Measurements from ENCODE around the gene DOK6. TPM values are rescaled to one million over a fixed set of nuclear protein-coding genes. Genes with fewer than 3 reads are reported as not detected.
"Not testable (repeated sequence)": the region's sequence is repeated elsewhere in the genome, so short reads cannot be mapped to it uniquely, and the experiment has no call there.

Gene DOK6
- total RNA-seq, 1 experiment from 2014 or later, result not detected

DNA sequence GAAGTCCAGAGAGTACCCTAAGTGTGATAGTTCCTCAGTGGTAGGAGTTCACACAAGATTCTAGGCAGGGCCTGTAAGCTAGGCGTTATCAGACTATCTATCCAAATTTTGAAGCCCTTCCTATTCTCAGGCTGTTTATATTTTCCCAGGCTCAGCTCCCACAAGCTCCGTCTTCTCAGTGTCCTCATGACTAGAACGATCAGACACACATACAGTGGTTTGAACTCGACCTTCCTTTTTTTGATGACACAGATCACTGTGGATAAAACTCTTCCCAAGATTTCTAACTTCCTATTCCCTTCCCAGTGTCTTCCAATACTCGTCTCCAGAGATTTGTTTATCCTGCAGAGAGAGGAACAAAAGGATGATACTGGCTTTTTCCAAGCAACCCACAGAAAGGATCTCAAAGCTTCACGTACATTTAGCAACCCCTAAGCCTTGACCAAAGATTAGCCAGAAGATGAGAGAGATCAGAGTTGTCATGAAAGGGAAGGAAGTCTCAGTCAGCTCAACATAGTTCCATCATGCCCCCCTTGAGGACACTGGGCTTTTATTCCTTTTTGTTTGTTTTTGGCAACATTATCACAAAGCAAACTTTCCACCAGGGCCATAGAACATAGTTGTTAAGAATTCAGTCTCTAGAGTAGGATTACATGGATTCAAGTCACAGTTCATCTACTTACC is 42.3 kb upstream of the DOK6 start:
- H3F3A ChIP-seq (ENCODE audit: insufficient read depth, low read depth), result no peaks in the 10 kb centered on the region
- H3K36me3 ChIP-seq (ENCODE audit: low read depth), result no peaks in the 10 kb centered on the region
- no TSS peak for BruUV-seq (replicated peaks)
- ChIA-PET POLR2A (ENCODE audit: unreplicated experiment) (no interaction called here), CTCF (no interaction called here)
- H3K4me1 ChIP-seq (replicated peaks; ENCODE audit: insufficient read depth), result no peaks in the 10 kb centered on the region
- no peaks in the 10 kb centered on the region for H4K20me1 ChIP-seq (ENCODE audit: insufficient read depth)
- no peaks in the 10 kb centered on the region for H3K9me2 ChIP-seq (ENCODE audit: insufficient read depth)
- H3K4me3 ChIP-seq, result no peak overlapping the region
- no peak for DNase-seq
- H3K4me2 ChIP-seq, result no peak overlapping the region
- no peaks in the 10 kb centered on the region for H3K9me3 ChIP-seq (ENCODE audit: insufficient read depth, low read depth)
- no peak overlapping the region for H3K27ac ChIP-seq
- H2AFZ ChIP-seq, result no peak overlapping the region
- H3K79me2 ChIP-seq (ENCODE audit: low read depth), result no peaks in the 10 kb centered on the region
- TF ChIP-seq, protein P1, sequence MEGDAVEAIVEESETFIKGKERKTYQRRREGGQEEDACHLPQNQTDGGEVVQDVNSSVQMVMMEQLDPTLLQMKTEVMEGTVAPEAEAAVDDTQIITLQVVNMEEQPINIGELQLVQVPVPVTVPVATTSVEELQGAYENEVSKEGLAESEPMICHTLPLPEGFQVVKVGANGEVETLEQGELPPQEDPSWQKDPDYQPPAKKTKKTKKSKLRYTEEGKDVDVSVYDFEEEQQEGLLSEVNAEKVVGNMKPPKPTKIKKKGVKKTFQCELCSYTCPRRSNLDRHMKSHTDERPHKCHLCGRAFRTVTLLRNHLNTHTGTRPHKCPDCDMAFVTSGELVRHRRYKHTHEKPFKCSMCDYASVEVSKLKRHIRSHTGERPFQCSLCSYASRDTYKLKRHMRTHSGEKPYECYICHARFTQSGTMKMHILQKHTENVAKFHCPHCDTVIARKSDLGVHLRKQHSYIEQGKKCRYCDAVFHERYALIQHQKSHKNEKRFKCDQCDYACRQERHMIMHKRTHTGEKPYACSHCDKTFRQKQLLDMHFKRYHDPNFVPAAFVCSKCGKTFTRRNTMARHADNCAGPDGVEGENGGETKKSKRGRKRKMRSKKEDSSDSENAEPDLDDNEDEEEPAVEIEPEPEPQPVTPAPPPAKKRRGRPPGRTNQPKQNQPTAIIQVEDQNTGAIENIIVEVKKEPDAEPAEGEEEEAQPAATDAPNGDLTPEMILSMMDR (conservative IDR thresholded peaks at IDR 0.05), result no peak
- TF ChIP-seq EZH2 (IDR thresholded peaks at IDR 0.05; ENCODE audit: low read depth), result no peak
- H3K27me3 ChIP-seq (ENCODE audit: insufficient read depth, low read depth), result no peaks in the 10 kb centered on the region
- intact Hi-C loops (cut with micrococcal nuclease; ENCODE audit: unreplicated experiment), result no loop called here

DNA sequence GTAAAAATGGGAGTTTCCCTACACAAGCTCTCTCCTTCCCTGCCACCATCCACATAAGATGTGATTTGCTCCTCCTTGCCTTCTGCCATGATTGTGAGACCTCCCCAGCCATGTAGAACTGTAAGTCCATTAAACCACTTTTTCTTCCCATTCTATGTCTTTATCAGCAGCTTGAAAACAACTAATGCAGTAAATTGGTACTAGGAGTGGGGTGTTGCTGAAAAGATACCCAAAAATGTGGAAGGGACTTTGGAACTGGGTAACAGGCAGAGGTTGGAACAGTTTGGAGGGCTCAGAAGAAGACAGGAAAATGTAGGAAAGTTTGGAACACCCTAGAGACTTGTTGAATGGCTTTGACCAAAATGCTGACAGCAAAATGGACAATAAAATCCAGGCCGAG is 40.9 kb upstream of the DOK6 start:
- H3F3A ChIP-seq (ENCODE audit: insufficient read depth, low read depth); H3K4me1 ChIP-seq (replicated peaks; ENCODE audit: insufficient read depth); H3K9me2 ChIP-seq (ENCODE audit: insufficient read depth); H3K79me2 ChIP-seq (ENCODE audit: low read depth); H3K4me3 ChIP-seq; DNase-seq; H3K27ac ChIP-seq; H3K27me3 ChIP-seq (ENCODE audit: insufficient read depth, low read depth); POLR2A ChIA-PET (ENCODE audit: unreplicated experiment); H4K20me1 ChIP-seq (ENCODE audit: insufficient read depth); BruUV-seq (replicated peaks); H3K36me3 ChIP-seq (ENCODE audit: low read depth); H3K9me3 ChIP-seq (ENCODE audit: insufficient read depth, low read depth); H2AFZ ChIP-seq; CTCF ChIA-PET; H3K4me2 ChIP-seq; intact Hi-C loops (cut with micrococcal nuclease; ENCODE audit: unreplicated experiment): not testable (repeated sequence)

DNA sequence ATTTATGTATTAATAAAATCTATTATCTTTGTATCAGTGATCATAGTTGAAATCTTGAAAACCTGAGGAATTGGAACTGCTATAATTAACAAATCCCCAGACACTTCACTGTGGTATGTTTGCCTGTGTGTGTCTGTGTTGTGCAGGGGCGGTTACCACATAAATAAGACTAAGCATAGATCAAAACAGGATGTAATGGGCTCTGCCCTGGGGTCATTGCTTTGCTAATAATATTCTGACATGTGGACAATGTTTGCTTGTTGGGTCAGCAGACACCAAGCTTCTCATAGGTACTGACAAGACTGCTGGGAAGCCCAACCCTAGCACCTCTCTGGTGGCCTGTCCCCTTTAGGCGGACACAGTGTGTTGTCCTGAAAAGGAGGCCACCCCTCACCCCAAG is 35.8 kb upstream of the DOK6 start:
- TF ChIP-seq EZH2 (IDR thresholded peaks at IDR 0.05; ENCODE audit: low read depth), result no peak
- TF ChIP-seq, protein P1 (conservative IDR thresholded peaks at IDR 0.05), result no peak
- ChIA-PET POLR2A (ENCODE audit: unreplicated experiment) (no interaction called here), CTCF (no interaction called here)
- Histone ChIP-seq H3F3A (ENCODE audit: insufficient read depth, low read depth) (no peaks in the 10 kb centered on the region), H3K4me1 (replicated peaks; ENCODE audit: insufficient read depth) (no peaks in the 10 kb centered on the region), H3K79me2 (ENCODE audit: low read depth) (no peaks in the 10 kb centered on the region), H2AFZ (no peak overlapping the region), H3K9me2 (ENCODE audit: insufficient read depth) (no peaks in the 10 kb centered on the region), H3K36me3 (ENCODE audit: low read depth) (no peaks in the 10 kb centered on the region), H3K4me3 (no peak overlapping the region), H4K20me1 (ENCODE audit: insufficient read depth) (no peaks in the 10 kb centered on the region), H3K4me2 (no peak overlapping the region), H3K27ac (no peak overlapping the region), H3K27me3 (ENCODE audit: insufficient read depth, low read depth) (no peaks in the 10 kb centered on the region), H3K9me3 (ENCODE audit: insufficient read depth, low read depth) (no peaks in the 10 kb centered on the region)
- BruUV-seq (replicated peaks), result no TSS peak
- no peak for DNase-seq
- intact Hi-C loops (cut with micrococcal nuclease; ENCODE audit: unreplicated experiment), result no loop called here

DNA sequence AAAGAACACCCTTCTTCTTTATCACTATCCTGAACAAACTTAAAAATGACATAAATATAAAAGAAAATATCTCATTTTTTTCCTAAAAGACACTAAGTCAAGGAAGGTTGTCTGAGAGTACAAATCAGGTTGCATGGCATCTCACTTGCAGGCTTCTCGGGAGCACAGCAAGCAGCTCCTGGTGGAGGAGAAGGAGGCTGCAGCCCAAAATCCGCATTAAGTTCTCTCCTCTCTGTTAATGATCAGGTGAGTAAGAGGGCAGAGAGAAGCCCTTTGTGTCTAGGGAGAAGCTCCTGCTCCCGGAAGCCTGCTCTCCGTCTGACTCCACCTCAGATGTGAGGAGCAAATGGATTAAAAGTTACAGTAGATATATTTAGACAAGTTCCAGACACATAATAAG is 35.0 kb upstream of the DOK6 start:
- DNase-seq, result no peak
- no peaks in the 10 kb centered on the region for H3K9me3 ChIP-seq (ENCODE audit: insufficient read depth, low read depth)
- BruUV-seq (replicated peaks), result no TSS peak
- TF ChIP-seq EZH2 (IDR thresholded peaks at IDR 0.05; ENCODE audit: low read depth), result no peak
- TF ChIP-seq, protein P1 (conservative IDR thresholded peaks at IDR 0.05), result no peak
- H3K27me3 ChIP-seq (ENCODE audit: insufficient read depth, low read depth), result no peaks in the 10 kb centered on the region
- H3K27ac ChIP-seq, result no peak overlapping the region
- H4K20me1 ChIP-seq (ENCODE audit: insufficient read depth), result no peaks in the 10 kb centered on the region
- H3K36me3 ChIP-seq (ENCODE audit: low read depth), result no peaks in the 10 kb centered on the region
- H3K79me2 ChIP-seq (ENCODE audit: low read depth), result no peaks in the 10 kb centered on the region
- intact Hi-C loops (cut with micrococcal nuclease; ENCODE audit: unreplicated experiment), result no loop called here
- H3K4me2 ChIP-seq, result no peak overlapping the region
- H3K9me2 ChIP-seq (ENCODE audit: insufficient read depth), result no peaks in the 10 kb centered on the region
- CTCF ChIA-PET, result no interaction called here
- POLR2A ChIA-PET (ENCODE audit: unreplicated experiment), result no interaction called here
- no peak overlapping the region for H2AFZ ChIP-seq
- no peaks in the 10 kb centered on the region for H3K4me1 ChIP-seq (replicated peaks; ENCODE audit: insufficient read depth)
- no peaks in the 10 kb centered on the region for H3F3A ChIP-seq (ENCODE audit: insufficient read depth, low read depth)
- no peak overlapping the region for H3K4me3 ChIP-seq

Measured in PC-9 (cell line).